Panc1 (cell line): ENCODE measurements around the gene CCDC51. TPM values are rescaled to one million over a fixed set of nuclear protein-coding genes. Genes with fewer than 3 reads are reported as not detected.

Experiments used
- ATAC-seq: fragments of 200-7000 bp; cut with Tn5 transposase; 2 replicates; pipeline ENCODE4 v1.9.1; 2020; ENCODE audit warnings: mild to moderate bottlenecking, moderate library complexity
- BruUV-seq: library from RNA; stranded (reverse); fragments of 400-500 nt; replicated peaks from 2 replicates; lab custom pipeline; 2021; lab: Mats Ljungman, UMichigan
- CTCF ChIA-PET: fragments of 300-600 bp; sonication (Branson Sonifier 250); formaldehyde crosslinking; loops from one replicate; lab custom pipeline; 2022; ENCODE audit warnings: antibody characterized with exemption; lab: Charles Lee
- POLR2A ChIA-PET: fragments of 300-600 bp; sonication (Branson Sonifier 250); formaldehyde crosslinking; loops from one replicate; lab custom pipeline; 2022; ENCODE audit warnings: antibody characterized with exemption; lab: Charles Lee
- DNase-seq: peaks from one replicate; pipeline ENCODE4 v3.0.0-alpha.2; 2010; ENCODE audit warnings: low read depth, low spot score
- H3K27ac ChIP-seq: 2 replicates; pipeline ENCODE4 v1.5.1; 2011; ENCODE audit warnings: mild to moderate bottlenecking, low read length, inconsistent platforms
- H3K27me3 ChIP-seq: fragments of 200-500 bp; sonication (Bioruptor generic); 2 replicates; pipeline ENCODE4 v1.6.0; 2014; ENCODE audit warnings: low read length, inconsistent platforms; ENCODE audit not compliant: control insufficient read depth, insufficient read depth
- H3K36me3 ChIP-seq: fragments of 200-500 bp; sonication (Bioruptor generic); 2 replicates; pipeline ENCODE4 v1.5.1; 2014; ENCODE audit warnings: inconsistent platforms, mild to moderate bottlenecking, low read length, moderate library complexity; ENCODE audit not compliant: control insufficient read depth, insufficient read depth
- H3K4me1 ChIP-seq: 2 replicates; pipeline ENCODE4 v1.5.1; 2011; ENCODE audit warnings: inconsistent platforms, mild to moderate bottlenecking, low read length, moderate library complexity; ENCODE audit not compliant: control insufficient read depth, insufficient read depth
- H3K4me3 ChIP-seq, 2 experiments: 2 replicates each; pipeline ENCODE4 v1.5.1; 2011 to 2012; ENCODE audit warnings: low read depth in 2 of 2, low read length in 2 of 2, mild to moderate bottlenecking in 2 of 2, inconsistent platforms in 1 of 2, moderate library complexity in 1 of 2
- H3K9me3 ChIP-seq: fragments of 200-500 bp; sonication (Bioruptor generic); 2 replicates; pipeline ENCODE4 v1.5.1; 2014; ENCODE audit warnings: low read depth, mild to moderate bottlenecking, inconsistent platforms, low read length, moderate library complexity; ENCODE audit not compliant: control insufficient read depth, insufficient read depth
- CTCF ChIP-seq: fragments of 450-650 bp; IDR thresholded peaks from 2 replicates; pipeline ENCODE4 v1.5.1; 2017; ENCODE audit warnings: mild to moderate bottlenecking
- POLR2AphosphoS5 ChIP-seq: IDR thresholded peaks from 2 replicates; pipeline ENCODE4 v1.6.1; 2012; ENCODE audit warnings: mild to moderate bottlenecking, low read depth, low read length, moderate library complexity
- SIN3A ChIP-seq: IDR thresholded peaks from 2 replicates; pipeline ENCODE4 v1.6.1; 2012; ENCODE audit warnings: low read depth, mild to moderate bottlenecking, low read length, moderate library complexity, borderline replicate concordance; ENCODE audit not compliant: insufficient read depth
- TCF7L2 ChIP-seq: IDR thresholded peaks from 2 replicates; pipeline ENCODE4 v1.6.1; 2011; ENCODE audit warnings: mild to moderate bottlenecking, low read depth, low read length, inconsistent platforms
- in situ Hi-C: cut with HindIII; loops from 2 replicates; pipeline ENCODE4 v1.10.0; 2016; ENCODE audit warnings: low sequenced_read_pairs, low pct_unique_long_range_greater_than_20kb
- intact Hi-C: fragments of 100-400 bp; cut with micrococcal nuclease; formaldehyde crosslinking; loops from one replicate; pipeline ENCODE4 v1.10.0; 2022; ENCODE audit not compliant: unreplicated experiment
- total RNA-seq: library from RNA; stranded (reverse); gene quantifications from one replicate; pipeline ENCODE4 v1.2.1, GENCODE V29; 2021; ENCODE audit not compliant: unreplicated experiment
- TF ChIP-seq, protein P1 (sequence below), 2 experiments: IDR thresholded peaks; 2 replicates each; pipeline ENCODE4 v1.6.1; 2011 to 2012; ENCODE audit warnings: low read depth in 2 of 2, control low read depth in 1 of 2, low read length in 1 of 2, mild to moderate bottlenecking in 1 of 2, moderate library complexity in 1 of 2; ENCODE audit not compliant: insufficient read depth in 1 of 2

The CCDC51 gene
- total RNA-seq, 1 experiment from 2014 or later: 11.9 TPM

DNA sequence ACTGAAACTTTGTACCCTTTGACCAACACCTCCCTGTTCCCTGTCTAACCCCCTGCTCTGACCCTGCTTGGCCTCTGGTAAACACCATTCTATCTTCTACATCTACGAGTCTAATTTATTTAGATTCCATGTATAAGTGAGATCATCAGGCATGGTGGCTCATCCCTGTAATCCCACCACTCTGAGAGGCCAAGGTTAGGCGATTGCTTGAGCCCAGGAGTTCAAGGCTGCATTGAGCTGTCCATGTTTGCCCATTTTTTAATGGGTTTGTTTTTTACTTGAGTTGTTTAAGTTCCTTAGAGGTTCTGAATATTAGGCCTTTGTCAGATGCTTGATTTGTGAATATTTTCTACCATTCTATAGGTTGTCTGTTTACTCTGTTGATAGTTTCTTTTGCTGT is 51.0 kb downstream of the CCDC51 start:
- ChIA-PET CTCF (no interaction called here), POLR2A (no interaction called here)
- peaks cover 5% of the 10 kb centered on the region; the same call in 1 of the 2 replicates for H3K27me3 ChIP-seq
- no peaks in the 10 kb centered on the region for H3K9me3 ChIP-seq
- ATAC-seq (no peak), DNase-seq (no peak)
- H3K27ac ChIP-seq: no peak overlapping the region
- BruUV-seq: no TSS peak
- TF ChIP-seq SIN3A (no peak), TCF7L2 (no peak), CTCF (no peak), POLR2AphosphoS5 (no peak)
- TF ChIP-seq, protein P1, sequence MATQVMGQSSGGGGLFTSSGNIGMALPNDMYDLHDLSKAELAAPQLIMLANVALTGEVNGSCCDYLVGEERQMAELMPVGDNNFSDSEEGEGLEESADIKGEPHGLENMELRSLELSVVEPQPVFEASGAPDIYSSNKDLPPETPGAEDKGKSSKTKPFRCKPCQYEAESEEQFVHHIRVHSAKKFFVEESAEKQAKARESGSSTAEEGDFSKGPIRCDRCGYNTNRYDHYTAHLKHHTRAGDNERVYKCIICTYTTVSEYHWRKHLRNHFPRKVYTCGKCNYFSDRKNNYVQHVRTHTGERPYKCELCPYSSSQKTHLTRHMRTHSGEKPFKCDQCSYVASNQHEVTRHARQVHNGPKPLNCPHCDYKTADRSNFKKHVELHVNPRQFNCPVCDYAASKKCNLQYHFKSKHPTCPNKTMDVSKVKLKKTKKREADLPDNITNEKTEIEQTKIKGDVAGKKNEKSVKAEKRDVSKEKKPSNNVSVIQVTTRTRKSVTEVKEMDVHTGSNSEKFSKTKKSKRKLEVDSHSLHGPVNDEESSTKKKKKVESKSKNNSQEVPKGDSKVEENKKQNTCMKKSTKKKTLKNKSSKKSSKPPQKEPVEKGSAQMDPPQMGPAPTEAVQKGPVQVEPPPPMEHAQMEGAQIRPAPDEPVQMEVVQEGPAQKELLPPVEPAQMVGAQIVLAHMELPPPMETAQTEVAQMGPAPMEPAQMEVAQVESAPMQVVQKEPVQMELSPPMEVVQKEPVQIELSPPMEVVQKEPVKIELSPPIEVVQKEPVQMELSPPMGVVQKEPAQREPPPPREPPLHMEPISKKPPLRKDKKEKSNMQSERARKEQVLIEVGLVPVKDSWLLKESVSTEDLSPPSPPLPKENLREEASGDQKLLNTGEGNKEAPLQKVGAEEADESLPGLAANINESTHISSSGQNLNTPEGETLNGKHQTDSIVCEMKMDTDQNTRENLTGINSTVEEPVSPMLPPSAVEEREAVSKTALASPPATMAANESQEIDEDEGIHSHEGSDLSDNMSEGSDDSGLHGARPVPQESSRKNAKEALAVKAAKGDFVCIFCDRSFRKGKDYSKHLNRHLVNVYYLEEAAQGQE (IDR thresholded peaks at IDR 0.05; ENCODE audit: insufficient read depth in 1 of 2, low read depth in 2 of 2, low read length in 1 of 2): no peak
- H3K36me3 ChIP-seq: no peaks in the 10 kb centered on the region
- H3K4me1 ChIP-seq: no peaks in the 10 kb centered on the region
- intact Hi-C loops (no loop called here), in situ Hi-C loops (no loop called here)
- H3K4me3 ChIP-seq: no peak overlapping the region

DNA sequence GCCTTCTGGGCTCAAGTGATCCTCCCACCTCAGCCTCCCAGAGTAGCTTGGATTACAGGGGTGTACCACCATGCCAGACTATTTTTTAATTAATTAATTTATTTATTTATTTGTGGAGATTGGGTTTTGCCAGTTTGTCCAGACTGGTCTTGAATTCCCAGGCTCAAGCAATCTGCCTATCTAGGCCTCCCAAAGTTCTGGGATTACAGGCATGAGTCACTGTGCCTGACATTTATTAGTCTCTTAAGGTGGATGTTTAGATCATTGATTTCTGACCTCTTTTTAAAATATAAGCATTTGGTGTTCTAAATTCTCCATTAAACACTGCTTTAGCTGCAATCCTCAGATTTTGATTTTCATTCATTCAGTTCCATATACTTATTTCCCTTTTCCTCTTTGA is 52.3 kb downstream of the CCDC51 start:
- no peak for TF ChIP-seq TCF7L2
- TF ChIP-seq, protein P1 (IDR thresholded peaks at IDR 0.05; ENCODE audit: insufficient read depth in 1 of 2, low read depth in 2 of 2, low read length in 1 of 2): no peak
- TF ChIP-seq CTCF: no peak
- TF ChIP-seq POLR2AphosphoS5: no peak
- no peak for TF ChIP-seq SIN3A
- ATAC-seq (no peak), DNase-seq (no peak)
- Histone ChIP-seq H3K4me1 (no peaks in the 10 kb centered on the region), H3K27me3 (peaks cover 7% of the 10 kb centered on the region; the same call in 1 of the 2 replicates), H3K4me3 (no peak overlapping the region), H3K27ac (no peak overlapping the region), H3K9me3 (no peaks in the 10 kb centered on the region), H3K36me3 (no peaks in the 10 kb centered on the region)
- in situ Hi-C loops: no loop called here
- intact Hi-C loops: no loop called here
- no TSS peak for BruUV-seq
- POLR2A ChIA-PET: no interaction called here
- CTCF ChIA-PET: no interaction called here

Other genes starting within 250 kb of the CCDC51 start
- not detected for gene CAMP, start 216.6 kb downstream of the CCDC51 start, total RNA-seq
- 4.9 TPM for gene ZNF589, start 199.0 kb downstream of the CCDC51 start, total RNA-seq
- gene NME6, start 138.8 kb downstream of the CCDC51 start, total RNA-seq: 26.1 TPM
- gene SPINK8, start 106.5 kb downstream of the CCDC51 start, total RNA-seq: not detected
- gene FBXW12, start 67.9 kb downstream of the CCDC51 start, total RNA-seq: not detected
- gene PLXNB1, start 10.0 kb downstream of the CCDC51 start, total RNA-seq: 22.8 TPM
- 175 TPM for gene TMA7, start 138 bp upstream of the CCDC51 start, total RNA-seq
- gene ATRIP, start 6.6 kb upstream of the CCDC51 start, total RNA-seq: 11.9 TPM
- gene SHISA5, start 64.1 kb upstream of the CCDC51 start, total RNA-seq: 122 TPM
- gene PFKFB4, start 116.7 kb upstream of the CCDC51 start, total RNA-seq: 6.0 TPM
- 1.8 TPM for gene UCN2, start 123.7 kb upstream of the CCDC51 start, total RNA-seq
- 40.0 TPM for gene COL7A1, start 155.2 kb upstream of the CCDC51 start, total RNA-seq
- 227 TPM for gene UQCRC1, start 169.5 kb upstream of the CCDC51 start, total RNA-seq
- not detected for gene TMEM89, start 181.7 kb upstream of the CCDC51 start, total RNA-seq
- gene SLC26A6, start 195.3 kb upstream of the CCDC51 start, total RNA-seq: 36.3 TPM
- 7.7 TPM for gene CELSR3, start 222.8 kb upstream of the CCDC51 start, total RNA-seq
- gene NCKIPSD, start 245.8 kb upstream of the CCDC51 start, total RNA-seq: 26.8 TPM